ENCODE results near the gene PIP4K2A.
"Not testable (repeated sequence)": the region's sequence is repeated elsewhere in the genome, so short reads cannot be mapped to it uniquely, and the experiment has no call there.

The PIP4K2A gene

GRCh38 chr10:22539579-22540298, 174.6 kb downstream of the PIP4K2A start:
- no peak for TF ChIP-seq ZFX (IDR thresholded peaks at IDR 0.05)
- no peak for TF ChIP-seq CTCF (conservative IDR thresholded peaks at IDR 0.05)
- H3K27ac ChIP-seq = no peak overlapping the region

GRCh38 chr10:22537810-22538209, 176.6 kb downstream of the PIP4K2A start:
- H3K27ac ChIP-seq = no peak overlapping the region
- TF ChIP-seq CTCF (conservative IDR thresholded peaks at IDR 0.05) (no peak), ZFX (IDR thresholded peaks at IDR 0.05) (no peak)

- no peak overlapping the region for H3K27ac ChIP-seq
- TF ChIP-seq CTCF (conservative IDR thresholded peaks at IDR 0.05) (no peak), ZFX (IDR thresholded peaks at IDR 0.05) (no peak)
Measured at GRCh38 chr10:22536620-22537019, 177.8 kb downstream of the PIP4K2A start.

GRCh38 chr10:22534849-22535604, 179.4 kb downstream of the PIP4K2A start:
- TF ChIP-seq CTCF (conservative IDR thresholded peaks at IDR 0.05) (no peak), ZFX (IDR thresholded peaks at IDR 0.05) (no peak)
- H3K27ac ChIP-seq = no peak overlapping the region

GRCh38 chr10:22531441-22531840, 182.9 kb downstream of the PIP4K2A start:
- no peak for TF ChIP-seq ZFX (IDR thresholded peaks at IDR 0.05)
- no peak for TF ChIP-seq CTCF (conservative IDR thresholded peaks at IDR 0.05)
- H3K27ac ChIP-seq = no peak overlapping the region

GRCh38 chr10:22531008-22531407, 183.4 kb downstream of the PIP4K2A start:
- no peak overlapping the region for H3K27ac ChIP-seq
- TF ChIP-seq CTCF (conservative IDR thresholded peaks at IDR 0.05) (no peak), ZFX (IDR thresholded peaks at IDR 0.05) (no peak)

- H3K27ac ChIP-seq = no peak overlapping the region
- no peak for TF ChIP-seq ZFX (IDR thresholded peaks at IDR 0.05)
- TF ChIP-seq CTCF (conservative IDR thresholded peaks at IDR 0.05) = no peak
Measured at GRCh38 chr10:22527520-22527919, 186.9 kb downstream of the PIP4K2A start.

GRCh38 chr10:22524333-22524732, 190.0 kb downstream of the PIP4K2A start:
- H3K27ac ChIP-seq = not testable (repeated sequence)

- not testable (repeated sequence) for H3K27ac ChIP-seq
Measured at GRCh38 chr10:22520645-22521044, 193.7 kb downstream of the PIP4K2A start.
